T-cell (primary cell): ENCODE data around the gene CPNE7. TPM values are rescaled to one million over a fixed set of nuclear protein-coding genes. Genes with fewer than 3 reads are reported as not detected.

Source experiments
- ATAC-seq, 4 experiments: fragments of 200-7000 bp in 3 of 4; fragments of 150-1000 bp in 1 of 4; cut with Tn5 transposase; replicated peaks in 1 of 4; 1 replicate in 3 of 4; 2 replicates in 1 of 4; pipeline ENCODE4 v1.10.0; 2021; ENCODE audit warnings: moderate library complexity in 3 of 4, mild to moderate bottlenecking in 2 of 4, moderate number of reproducible peaks in 1 of 4
- CTCF ChIA-PET, 2 donors: fragments of 300-600 bp; sonication (Branson Sonifier 250); formaldehyde crosslinking; loops; one replicate each; lab custom pipeline; 2022; ENCODE audit warnings: antibody characterized with exemption in 2 of 2; lab: Charles Lee
- POLR2A ChIA-PET, 2 donors: fragments of 300-600 bp; sonication (Branson Sonifier 250); formaldehyde crosslinking; loops; one replicate each; lab custom pipeline; 2022; ENCODE audit warnings: antibody characterized with exemption in 2 of 2; lab: Charles Lee
- DNase-seq, 35 experiments: peaks; one replicate each; pipeline versions ENCODE4 v3.0.0 to v3.0.0-alpha.2; 2013 to 2023
- H3K27ac ChIP-seq: one replicate; pipeline ENCODE4 v1.5.1; 2013; ENCODE audit warnings: low read length
- H3K27me3 ChIP-seq, 2 experiments: replicated peaks in 1 of 2; 1 replicate in 1 of 2; 2 replicates in 1 of 2; pipeline versions ENCODE4 v1.6.1 to v1.7.0; 2013; ENCODE audit warnings: low read length in 1 of 2, mixed read lengths in 1 of 2; ENCODE audit not compliant: control insufficient read depth in 2 of 2, insufficient read depth in 2 of 2; ENCODE audit errors: extremely low read depth in 1 of 2
- H3K36me3 ChIP-seq, 2 donors: 1 replicate in 1 of 2; 2 replicates in 1 of 2; pipeline versions ENCODE4 v1.6.1 to v1.7.0; 2013; ENCODE audit warnings: low read length in 1 of 2; ENCODE audit not compliant: control insufficient read depth in 2 of 2, insufficient read depth in 1 of 2; ENCODE audit errors: extremely low read depth in 1 of 2
- H3K4me1 ChIP-seq, 2 experiments: 1 replicate in 1 of 2; 2 replicates in 1 of 2; pipeline versions ENCODE4 v1.6.1 to v1.7.0; 2013; ENCODE audit warnings: low read length in 2 of 2, mixed read lengths in 1 of 2; ENCODE audit not compliant: insufficient read depth in 2 of 2, control insufficient read depth in 1 of 2; ENCODE audit errors: extremely low read depth in 1 of 2
- H3K4me3 ChIP-seq, 2 donors: 1 replicate in 1 of 2; 2 replicates in 1 of 2; pipeline versions ENCODE4 v1.5.1 to v1.7.0; 2013; ENCODE audit warnings: mild to moderate bottlenecking in 2 of 2, low read length in 1 of 2, moderate library complexity in 1 of 2; ENCODE audit not compliant: control insufficient read depth in 1 of 2; ENCODE audit errors: extremely low read depth in 1 of 2
- H3K9me3 ChIP-seq: 2 replicates; pipeline ENCODE4 v1.7.0; 2013
- H3K27ac Mint-ChIP-seq, 2 donors: one replicate each; pipeline ENCODE4 v1.8.0; 2020 to 2021; ENCODE audit warnings: mild to moderate bottlenecking in 2 of 2, mixed read lengths in 2 of 2
- H3K27me3 Mint-ChIP-seq, 2 donors: one replicate each; pipeline ENCODE4 v1.8.0; 2021 to 2022; ENCODE audit warnings: mixed read lengths in 2 of 2
- H3K36me3 Mint-ChIP-seq: one replicate; pipeline ENCODE4 v1.8.0; 2021; ENCODE audit warnings: mixed read lengths
- H3K4me1 Mint-ChIP-seq, 3 donors: one replicate each; pipeline ENCODE4 v1.8.0; 2020 to 2022; ENCODE audit warnings: mixed read lengths in 3 of 3, mild to moderate bottlenecking in 1 of 3
- H3K4me3 Mint-ChIP-seq, 3 donors: one replicate each; pipeline ENCODE4 v1.8.0; 2020 to 2022; ENCODE audit warnings: mild to moderate bottlenecking in 3 of 3, mixed read lengths in 3 of 3, moderate library complexity in 3 of 3
- H3K9me3 Mint-ChIP-seq, 3 donors: one replicate each; pipeline ENCODE4 v1.8.0; 2020 to 2022; ENCODE audit warnings: mixed read lengths in 3 of 3
- WGBS: methylation state at CpG from one replicate; pipeline ENCODE4 v1.1.5; 2013; ENCODE audit warnings: missing lambda C conversion rate; ENCODE audit not compliant: insufficient coverage; 5-methylcytosine and 5-hydroxymethylcytosine counted together
- total RNA-seq, 35 experiments: library from RNA in 6 of 35; stranded (reverse) in 6 of 35; fragments of 120-200 nt in 1 of 35; gene quantifications; one replicate each; pipeline versions ENCODE4 v1.2.1 to v1.2.4 and lab custom pipeline; 2013 to 2026

CPNE7 gene
- total RNA-seq, 5 donors from 2014 or later (not counting 1 experiment from before 2014, with no cell fraction given): 1.9 to 8.7 (median 5.1) TPM

DNA sequence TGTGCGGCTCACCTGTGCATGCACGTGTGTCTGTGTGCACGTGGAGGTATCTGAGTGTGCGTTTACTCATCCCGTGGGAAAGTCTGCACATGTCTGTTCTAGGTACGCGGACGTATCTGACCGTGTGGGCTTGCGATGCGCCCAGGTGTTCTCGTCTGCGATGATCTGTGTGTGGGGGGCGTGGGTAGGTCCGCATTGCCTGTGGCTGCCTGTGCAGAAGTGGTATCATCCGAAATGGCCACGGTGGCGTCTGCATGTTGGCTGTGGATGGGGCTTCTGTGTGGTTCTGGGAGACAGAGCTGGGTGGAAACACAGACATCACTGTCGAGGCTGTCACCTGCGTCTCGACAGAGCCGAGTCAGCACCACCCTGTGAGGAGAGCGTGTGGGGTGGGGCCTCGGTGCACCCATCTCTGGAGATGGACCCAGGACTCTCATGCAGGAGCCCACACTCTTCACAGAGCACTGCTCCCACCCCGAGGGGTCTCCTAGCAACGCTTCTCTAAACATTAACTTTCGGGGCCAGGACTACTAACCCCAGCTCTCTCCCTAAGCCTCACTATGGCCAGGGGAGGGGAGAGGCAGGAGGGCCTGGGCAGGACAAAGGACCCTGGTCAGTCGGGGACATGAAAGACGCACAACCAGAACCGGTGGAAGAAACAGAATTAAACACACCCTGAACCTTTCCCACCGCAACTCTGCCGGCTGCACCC, 46.3 kb downstream of the CPNE7 start:
- no peak overlapping the region for H3K27ac ChIP-seq
- Mint-ChIP-seq H3K27ac (no peak overlapping the region), H3K9me3 (no peaks in the 10 kb centered on the region), H3K4me3 (no peak overlapping the region), H3K4me1 (peaks cover 5 to 6% (median 6%) of the 10 kb centered on the region in 3 donors), H3K36me3 (no peaks in the 10 kb centered on the region), H3K27me3 (peaks cover 4 to 28% of the 10 kb centered on the region in 2 donors)
- H3K36me3 ChIP-seq: no peaks in the 10 kb centered on the region
- DNase-seq: no peak
- H3K4me3 ChIP-seq: no peak overlapping the region
- peaks cover 0 to 17% of the 10 kb centered on the region in 2 experiments for H3K27me3 ChIP-seq
- POLR2A ChIA-PET: no interaction called here
- ATAC-seq: no peak
- WGBS: 92% methylated on average over 18 of the region's 32 CpGs
- H3K4me1 ChIP-seq: peaks cover 3 to 13% of the 10 kb centered on the region in 2 experiments
- CTCF ChIA-PET: no interaction called here
- H3K9me3 ChIP-seq: no peaks in the 10 kb centered on the region

DNA sequence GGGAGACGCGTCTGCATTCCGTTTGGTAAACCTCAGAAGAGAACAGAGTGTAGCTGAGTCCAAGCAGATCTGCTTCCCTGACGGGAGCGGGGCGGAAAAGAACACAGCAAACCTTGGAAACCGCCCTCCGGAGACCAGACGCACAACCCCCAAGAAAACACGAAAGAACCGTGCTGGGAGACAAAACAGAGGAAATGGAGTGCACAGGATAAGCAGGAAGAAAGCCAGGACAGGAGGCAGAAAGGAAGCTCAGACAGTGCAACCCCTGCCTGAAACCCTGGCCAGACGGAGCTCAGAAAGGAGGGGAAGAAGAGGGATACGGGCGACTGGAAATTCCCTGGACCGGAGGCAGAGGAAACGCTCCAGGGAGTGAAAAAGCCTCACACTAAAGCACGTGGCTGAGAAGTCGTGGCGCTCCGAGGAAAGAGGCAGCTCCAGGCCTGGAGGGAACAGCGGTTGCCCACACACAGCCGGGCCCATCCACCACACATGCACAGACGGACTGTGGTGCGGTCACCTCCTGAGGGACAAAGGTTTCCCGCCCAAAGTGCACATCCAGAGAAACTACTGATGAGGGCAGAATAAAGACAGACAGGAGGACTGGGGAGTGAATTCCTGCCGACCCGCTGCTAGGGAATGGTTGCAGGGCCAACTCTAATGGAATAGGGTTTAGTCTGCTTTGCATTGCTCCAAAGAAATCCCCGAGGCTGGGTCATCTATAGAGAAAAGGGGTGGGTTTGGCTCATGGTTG, 48.1 kb downstream of the CPNE7 start:
- no peaks in the 10 kb centered on the region for H3K9me3 ChIP-seq
- ATAC-seq (no peak), DNase-seq (no peak)
- no peaks in the 10 kb centered on the region for H3K36me3 ChIP-seq
- no peaks in the 10 kb centered on the region for H3K4me1 ChIP-seq
- H3K27me3 ChIP-seq: peaks cover 0 to 17% of the 10 kb centered on the region in 2 experiments
- no peak overlapping the region for H3K27ac ChIP-seq
- 71% methylated on average over 26 of the region's 28 CpGs for WGBS
- no peaks in the 10 kb centered on the region for H3K36me3 Mint-ChIP-seq
- H3K4me3 Mint-ChIP-seq: no peak overlapping the region
- POLR2A ChIA-PET: no interaction called here
- no peaks in the 10 kb centered on the region for H3K9me3 Mint-ChIP-seq
- peaks cover 0 to 2% (median 2%) of the 10 kb centered on the region in 3 donors for H3K4me1 Mint-ChIP-seq
- peaks cover 4 to 28% of the 10 kb centered on the region in 2 donors for H3K27me3 Mint-ChIP-seq
- H3K27ac Mint-ChIP-seq: peak overlapping the region in 1 of 2 donors; percentile 71
- CTCF ChIA-PET: no interaction called here
- no peak overlapping the region for H3K4me3 ChIP-seq

GRCh38 chr16:89624777-89625761, 49.5 kb downstream of the CPNE7 start:
- ATAC-seq: no peak

DNA sequence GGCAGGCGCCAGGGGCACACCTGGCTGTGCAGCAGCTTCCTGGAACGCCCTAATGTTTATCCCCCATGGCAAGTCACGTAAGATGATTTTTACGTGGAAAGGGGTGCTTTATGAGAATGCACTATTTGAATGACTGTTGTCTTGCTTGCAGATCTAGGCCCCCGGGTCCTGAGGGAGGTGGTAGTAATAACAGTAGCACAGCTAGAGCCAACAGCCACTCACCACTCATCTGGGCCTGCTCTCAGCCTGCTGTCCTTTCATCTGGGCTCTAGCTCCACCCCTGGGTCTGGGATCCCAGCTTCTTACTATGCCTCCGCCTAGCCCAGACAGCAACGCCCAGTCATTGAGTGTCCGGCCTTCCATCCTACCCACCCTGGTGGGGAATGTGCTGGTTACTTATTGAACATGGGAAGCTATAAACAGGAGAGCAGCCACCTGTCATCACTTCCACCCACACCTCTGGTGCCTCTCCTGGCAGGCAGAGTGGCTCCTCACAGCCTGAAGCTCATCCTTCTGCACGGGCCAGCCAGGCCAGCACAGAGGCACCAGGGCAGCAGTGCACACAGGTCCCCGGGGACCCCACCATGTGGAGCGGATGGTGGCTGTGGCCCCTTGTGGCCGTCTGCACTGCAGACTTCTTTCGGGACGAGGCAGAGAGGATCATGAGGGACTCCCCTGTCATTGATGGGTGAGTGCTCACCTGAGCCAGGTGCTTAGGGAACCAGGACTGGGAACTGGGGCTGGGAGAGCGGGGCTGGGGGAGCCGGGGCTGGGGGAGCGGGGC, 54.5 kb downstream of the CPNE7 start:
- no peak overlapping the region for H3K27ac Mint-ChIP-seq
- no peaks in the 10 kb centered on the region for H3K36me3 Mint-ChIP-seq
- ATAC-seq (no peak), DNase-seq (no peak)
- no peaks in the 10 kb centered on the region for H3K4me1 Mint-ChIP-seq
- Histone ChIP-seq H3K9me3 (no peaks in the 10 kb centered on the region), H3K27me3 (peaks cover 0 to 15% of the 10 kb centered on the region in 2 experiments), H3K4me1 (no peaks in the 10 kb centered on the region), H3K4me3 (no peak overlapping the region), H3K36me3 (no peaks in the 10 kb centered on the region), H3K27ac (no peak overlapping the region)
- H3K9me3 Mint-ChIP-seq: no peaks in the 10 kb centered on the region
- no peak overlapping the region for H3K4me3 Mint-ChIP-seq
- ChIA-PET POLR2A (no interaction called here), CTCF (interaction anchor here in 1 of 2 donors (0.5 kb wide), 1 partner anchor 276 kb away, joined by 3 read pairs; no protein-coding TSS in a partner anchor)
- 93% methylated on average over 8 of the region's 17 CpGs for WGBS
- H3K27me3 Mint-ChIP-seq: peaks cover 0 to 4% of the 10 kb centered on the region in 2 donors

More at GRCh38 chr16:89624777-89625761, 49.5 kb downstream of the CPNE7 start:
- Mint-ChIP-seq H3K4me3 (no peak overlapping the region), H3K36me3 (no peaks in the 10 kb centered on the region), H3K9me3 (no peaks in the 10 kb centered on the region), H3K27ac (no peak overlapping the region), H3K27me3 (peaks cover 4 to 28% of the 10 kb centered on the region in 2 donors), H3K4me1 (peaks cover 0 to 2% (median 2%) of the 10 kb centered on the region in 3 donors)
- Histone ChIP-seq H3K27me3 (peaks cover 0 to 24% of the 10 kb centered on the region in 2 experiments), H3K4me1 (no peaks in the 10 kb centered on the region), H3K4me3 (no peak overlapping the region), H3K9me3 (no peaks in the 10 kb centered on the region), H3K36me3 (no peaks in the 10 kb centered on the region), H3K27ac (no peak overlapping the region)
- WGBS: 85% methylated on average over 8 of the region's 21 CpGs
- no peak for DNase-seq
- POLR2A ChIA-PET: no interaction called here
- CTCF ChIA-PET: no interaction called here

DNA sequence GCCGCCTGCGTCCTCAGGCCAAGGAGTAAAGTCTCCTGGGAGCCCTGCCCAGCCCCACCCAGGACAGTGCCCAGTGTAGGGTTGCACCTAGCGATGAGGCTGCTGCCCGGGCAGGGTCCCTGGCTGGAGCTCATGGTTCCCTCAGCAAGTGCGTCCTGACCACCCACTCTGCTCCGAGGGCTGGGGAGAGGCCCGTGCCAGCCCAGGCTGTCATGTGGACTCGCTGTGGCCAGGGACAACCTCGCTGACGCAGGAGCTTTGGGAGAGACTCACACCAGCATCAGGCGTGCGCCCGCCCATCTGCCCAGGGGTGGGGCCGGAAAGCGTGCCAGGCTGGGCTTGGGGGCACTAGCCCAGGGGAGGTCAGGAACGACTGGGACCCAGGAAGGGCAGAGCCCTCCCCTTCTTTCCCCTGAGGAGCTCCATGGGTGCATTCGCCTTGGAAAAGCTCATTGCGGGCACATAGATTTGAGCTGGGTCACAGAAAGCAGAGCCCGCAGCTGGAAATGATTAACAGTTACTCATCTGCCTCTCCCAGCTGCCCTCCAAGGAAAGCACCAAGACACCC, 57.6 kb downstream of the CPNE7 start:
- Mint-ChIP-seq H3K27ac (no peak overlapping the region), H3K27me3 (no peaks in the 10 kb centered on the region), H3K4me3 (no peak overlapping the region), H3K9me3 (no peaks in the 10 kb centered on the region), H3K4me1 (no peaks in the 10 kb centered on the region), H3K36me3 (no peaks in the 10 kb centered on the region)
- no peaks in the 10 kb centered on the region for H3K9me3 ChIP-seq
- ATAC-seq (no peak), DNase-seq (no peak)
- WGBS: 93% methylated on average over 17 of the region's 19 CpGs
- peaks cover 0 to 34% of the 10 kb centered on the region in 2 experiments for H3K27me3 ChIP-seq
- H3K4me3 ChIP-seq: no peak overlapping the region
- POLR2A ChIA-PET: no interaction called here
- H3K4me1 ChIP-seq: no peaks in the 10 kb centered on the region
- no peaks in the 10 kb centered on the region for H3K36me3 ChIP-seq
- no peak overlapping the region for H3K27ac ChIP-seq
- CTCF ChIA-PET: no interaction called here
